ENCODE data around the gene RGS10.
"Not testable (repeated sequence)": the region's sequence is repeated elsewhere in the genome, so short reads cannot be mapped to it uniquely, and the experiment has no call there.

RGS10 gene

DNA sequence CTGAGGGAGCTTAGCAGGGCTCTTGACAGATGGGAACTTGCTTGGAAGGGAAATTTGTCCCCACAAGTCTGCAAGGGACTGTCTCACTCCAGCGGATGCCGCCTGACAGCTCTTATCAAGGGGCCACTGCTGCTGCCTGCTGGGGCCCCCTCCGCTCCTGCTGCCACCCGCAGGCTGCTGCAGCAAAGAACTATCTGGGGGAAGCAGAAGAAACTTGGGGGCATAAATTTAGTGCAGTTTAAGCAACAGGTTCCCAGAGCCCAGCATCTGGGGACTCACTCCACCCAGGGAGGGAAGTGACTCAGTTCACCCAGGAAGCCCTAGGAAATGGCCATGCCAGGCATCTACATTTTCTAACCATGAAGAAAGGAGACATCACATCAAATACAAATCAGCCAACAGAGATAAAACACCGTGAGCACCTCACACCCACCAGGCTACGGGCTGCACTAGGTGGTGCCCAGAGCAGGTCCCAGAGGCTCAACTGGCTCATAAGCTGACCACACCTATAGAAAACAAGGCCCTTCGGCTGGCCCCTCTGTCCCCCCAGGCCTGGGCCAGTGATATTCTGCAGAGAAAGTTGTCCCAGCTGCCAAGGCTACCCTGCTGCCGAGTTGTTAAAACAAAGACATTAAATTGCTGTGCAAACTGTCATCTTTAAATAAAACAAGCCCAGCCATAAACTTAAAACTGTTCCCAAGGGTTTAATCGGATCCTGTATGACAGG, 3.7 kb downstream of the RGS10 start:
- peak; percentile 95 for DNase-seq

DNA sequence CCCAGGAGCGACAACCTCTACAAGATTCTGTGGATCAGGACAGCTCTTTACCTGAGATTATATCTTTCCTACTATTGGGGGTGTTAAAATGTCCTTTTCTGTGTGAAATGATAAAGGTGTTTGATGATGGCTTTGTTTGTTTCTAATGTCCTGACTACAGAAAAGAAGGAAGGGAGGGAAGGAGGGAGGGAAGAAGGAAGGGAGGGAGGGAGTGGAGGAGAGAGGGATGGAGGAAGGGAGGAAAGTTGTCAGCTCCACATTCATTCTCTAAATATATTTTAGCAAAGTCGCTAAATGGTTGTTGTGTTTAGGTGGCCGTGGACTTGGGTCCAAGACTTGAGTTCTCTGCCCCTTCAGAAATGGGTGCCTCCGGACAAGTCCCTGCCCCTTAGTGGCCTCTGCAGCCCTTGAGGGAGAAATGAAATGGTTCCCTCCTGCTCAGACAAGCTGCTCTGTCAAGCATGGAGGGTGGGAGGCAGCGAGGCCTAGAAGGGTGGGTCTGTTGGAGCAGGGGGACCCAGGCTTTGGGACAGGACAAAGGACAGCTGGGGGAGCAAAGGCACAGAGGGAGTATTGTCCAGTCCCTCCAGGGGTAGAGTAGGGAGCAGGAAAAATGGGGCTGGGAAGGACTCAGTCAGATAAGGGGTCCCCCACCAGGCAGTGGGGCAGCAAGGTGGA, 4.4 kb downstream of the RGS10 start:
- DNase-seq = no peak

DNA sequence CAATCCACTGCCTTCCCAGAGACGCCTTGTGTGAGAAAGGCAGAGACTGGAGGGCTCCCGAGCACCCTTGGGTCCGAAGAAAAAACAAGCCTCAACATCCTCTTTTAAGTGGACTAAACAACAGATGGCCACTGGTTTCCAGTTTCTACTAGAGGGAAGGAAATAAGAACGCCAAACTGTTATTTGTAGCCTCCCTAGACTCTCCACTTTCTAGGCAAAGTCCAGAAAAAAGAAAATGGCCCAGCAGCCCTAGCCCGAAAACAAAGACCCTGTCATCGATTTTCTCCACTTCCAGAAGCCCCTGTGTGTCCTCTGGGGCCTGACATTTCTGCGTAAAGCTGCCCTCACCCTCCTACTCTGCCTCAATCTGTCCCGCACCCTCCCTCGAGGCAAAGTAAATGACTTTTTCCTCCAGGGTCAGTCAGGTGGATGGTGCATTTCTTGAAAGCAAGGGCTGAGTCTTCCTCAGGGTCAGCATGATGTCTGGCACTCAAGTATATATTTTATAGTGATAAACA, 6.0 kb downstream of the RGS10 start:
- DNase-seq = no peak

DNA sequence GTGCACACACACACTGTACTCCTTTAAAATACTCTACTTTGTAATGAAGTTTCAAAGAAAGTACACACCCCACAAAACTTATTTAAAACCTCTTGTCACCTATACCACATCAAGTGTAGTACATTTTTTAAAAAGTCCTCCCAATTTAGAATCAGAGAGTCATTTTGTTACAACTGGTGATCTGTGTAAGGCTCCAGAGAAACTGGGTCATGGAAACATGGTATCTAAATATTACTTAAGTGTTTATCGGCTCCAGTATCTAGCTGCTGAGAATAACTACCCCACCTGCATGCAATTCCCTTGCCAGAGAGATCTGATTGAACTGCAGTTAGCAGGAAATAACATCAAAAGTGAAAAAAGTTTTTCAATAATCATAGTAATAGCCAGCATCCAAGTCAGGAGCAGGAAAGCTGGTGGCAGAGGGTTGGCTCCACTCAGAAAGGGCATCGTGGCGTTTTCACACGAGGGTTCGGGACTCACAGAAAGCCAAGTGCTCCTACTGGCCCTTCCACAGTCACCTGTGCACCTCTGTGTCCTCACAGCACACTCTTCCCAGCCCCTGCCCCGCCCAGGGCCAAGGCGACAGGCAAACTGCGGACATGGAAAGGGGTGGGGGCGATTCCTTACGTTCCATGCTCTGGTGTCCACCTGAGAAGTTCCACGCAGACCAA, 6.5 kb downstream of the RGS10 start:
- DNase-seq = no peak

DNA sequence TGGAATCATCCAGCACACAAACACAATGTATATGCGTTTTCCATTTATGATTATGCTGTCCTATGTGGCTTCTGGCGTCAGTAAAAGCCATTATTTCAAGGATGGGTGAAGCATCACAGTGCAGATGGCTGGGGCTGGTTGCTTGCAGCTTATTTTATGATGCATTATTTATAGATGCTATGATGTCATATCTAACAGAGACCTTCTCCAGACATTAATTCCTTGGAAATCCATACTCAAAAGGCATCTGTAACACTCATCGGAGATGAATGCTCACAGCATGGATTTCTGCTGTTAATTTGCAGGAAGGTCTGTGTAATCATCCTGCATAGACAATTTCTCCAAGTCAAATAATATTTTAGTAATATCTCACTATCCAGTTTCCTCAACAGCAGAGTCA, 7.2 kb downstream of the RGS10 start:
- DNase-seq = no peak

DNA sequence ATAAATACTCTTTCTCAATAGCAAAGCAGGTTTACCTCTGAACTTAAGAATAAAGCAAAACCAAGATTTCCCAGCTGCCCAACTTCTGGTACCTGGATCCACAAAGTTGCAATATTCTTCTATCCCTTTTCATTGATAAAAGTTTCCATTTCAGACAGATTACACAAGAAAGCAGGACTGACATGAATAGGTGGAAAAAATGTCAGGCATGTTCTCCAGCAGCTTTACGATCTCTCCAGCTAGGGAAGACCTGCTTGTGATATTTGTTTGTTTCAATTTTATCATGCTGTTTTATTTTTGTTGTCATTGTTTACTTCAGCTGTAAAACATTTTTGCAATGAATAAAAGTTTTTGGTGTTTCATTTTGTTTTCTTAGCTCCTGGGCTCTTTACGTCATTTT, 9.0 kb downstream of the RGS10 start:
- no peak for DNase-seq

DNA sequence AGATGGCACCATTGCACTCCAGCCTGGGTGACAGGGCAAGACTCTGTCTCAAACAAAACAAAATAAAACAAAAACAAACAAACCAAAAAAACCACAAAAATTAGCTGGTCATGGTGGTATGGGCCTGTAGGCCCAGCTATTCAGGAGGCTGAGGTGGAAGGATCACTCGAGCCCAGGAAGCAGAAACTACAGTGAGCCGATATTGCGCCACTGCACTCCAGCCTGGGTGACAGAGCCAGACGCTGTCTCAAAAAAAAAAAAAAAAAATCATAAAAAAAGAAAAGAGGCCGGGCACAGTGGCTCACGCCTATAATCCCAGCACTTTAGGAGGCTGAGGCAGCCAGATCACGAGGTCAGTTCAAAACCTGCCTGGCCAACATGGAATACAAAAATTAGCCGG, 9.7 kb downstream of the RGS10 start:
- not testable (repeated sequence) for DNase-seq

DNA sequence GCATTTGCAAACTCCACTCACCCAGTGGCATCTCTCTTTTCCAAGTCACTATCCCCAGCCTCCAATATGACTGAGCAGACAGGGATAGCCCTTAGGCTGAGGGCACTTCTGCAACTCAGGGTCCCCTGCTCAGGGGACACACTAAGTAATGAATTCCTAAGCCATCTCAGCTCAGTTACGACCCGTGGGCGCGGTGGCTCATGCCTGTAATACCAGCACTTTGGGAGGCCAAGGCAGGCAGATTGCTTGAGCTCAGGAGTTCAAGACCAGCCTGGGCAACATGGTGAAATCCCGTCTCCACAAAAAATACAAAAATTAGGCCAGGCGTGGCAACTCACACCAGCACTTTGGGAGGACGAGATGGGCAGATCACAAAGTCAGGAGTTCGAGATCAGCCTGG, 10.3 kb downstream of the RGS10 start:
- DNase-seq = not testable (repeated sequence)

DNA sequence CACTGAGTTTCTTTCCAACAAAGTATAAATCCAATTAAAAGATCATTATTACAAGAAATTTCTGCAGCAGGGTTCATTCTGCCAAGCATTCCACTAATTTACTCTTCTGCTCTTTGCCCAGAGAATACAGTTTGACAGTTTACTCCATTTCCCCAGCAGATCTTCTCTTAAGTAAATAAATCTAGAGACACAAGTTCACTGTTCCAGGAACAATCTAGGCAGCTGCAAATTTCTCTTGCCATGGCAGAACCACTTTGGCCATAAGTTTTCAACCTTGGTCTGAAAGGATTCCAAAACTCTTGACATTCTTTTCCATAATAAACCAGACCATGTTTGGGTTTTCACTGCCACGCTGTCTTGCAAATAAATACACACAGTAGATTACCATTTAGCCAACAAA, 11.5 kb downstream of the RGS10 start:
- no peak for DNase-seq

DNA sequence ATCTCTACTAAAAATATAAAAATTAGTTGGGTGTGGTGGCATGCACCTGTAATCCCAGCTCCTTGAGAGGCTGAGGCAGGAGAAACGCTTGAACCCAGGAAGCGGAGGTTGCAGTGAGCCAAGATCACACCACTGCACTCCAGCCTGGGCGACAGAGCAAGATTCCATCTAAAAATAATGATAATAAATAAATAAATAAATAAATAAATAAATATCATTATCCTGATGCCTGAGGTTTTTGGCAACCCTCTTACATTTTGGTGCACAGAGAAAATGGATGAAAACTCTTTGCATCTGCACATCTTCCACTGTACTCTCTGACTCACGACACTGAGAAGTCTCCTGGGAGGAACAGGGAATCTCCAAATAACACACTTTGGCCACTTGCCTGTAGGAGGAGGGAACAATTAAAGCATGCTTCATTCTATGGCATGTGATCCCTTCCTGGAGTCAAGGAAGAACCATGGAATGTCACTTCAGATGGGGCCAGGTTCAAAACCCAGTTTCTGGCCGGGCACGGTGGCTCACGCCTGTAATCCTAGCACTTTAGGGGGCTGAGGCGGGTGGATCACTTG, 13.8 kb downstream of the RGS10 start:
- not testable (repeated sequence) for DNase-seq

DNA sequence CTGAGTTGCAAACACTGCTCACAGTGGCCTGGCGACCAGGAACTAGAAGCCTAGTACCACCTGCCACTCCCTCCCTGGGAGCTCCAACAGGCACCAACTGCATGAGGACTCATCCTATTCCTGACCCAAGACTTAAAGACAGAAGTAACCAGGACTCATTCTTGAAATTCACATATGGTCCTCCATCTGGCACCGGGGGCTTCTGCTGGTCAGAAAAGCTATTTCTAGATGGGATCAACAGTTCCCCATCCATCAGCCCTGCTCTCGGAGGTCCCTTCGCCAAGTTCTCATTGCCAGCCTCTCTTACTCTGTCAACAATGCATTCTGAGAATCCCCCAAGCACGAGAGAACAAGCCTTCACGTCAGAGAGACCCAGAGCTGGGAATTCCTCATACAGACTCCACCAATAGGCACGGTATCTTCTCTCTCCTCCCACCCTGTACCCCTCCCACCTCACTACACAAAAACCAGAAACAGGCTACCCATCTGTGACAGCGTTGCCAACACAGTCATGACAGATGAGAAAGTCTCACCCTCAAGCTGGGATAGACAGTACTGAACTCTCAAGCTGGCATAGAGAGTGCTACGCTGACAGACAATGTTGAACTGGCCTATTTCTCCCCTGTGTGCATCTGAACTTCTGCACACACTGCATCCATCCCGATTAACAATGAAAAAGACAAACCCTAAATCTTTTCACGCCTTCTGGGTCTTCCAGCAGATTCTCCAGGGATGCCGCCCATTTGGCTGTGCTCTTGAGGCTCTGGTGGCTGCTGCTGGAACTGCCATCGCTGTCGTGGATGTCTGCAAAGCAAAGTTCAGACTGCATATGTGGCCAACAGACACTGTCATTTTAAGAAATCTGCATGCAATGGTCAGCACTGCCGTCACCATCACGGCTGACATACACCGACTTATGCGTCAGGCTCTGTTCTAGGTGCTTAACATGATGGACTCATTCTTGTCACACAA, 15.6 kb downstream of the RGS10 start:
- no peak for DNase-seq

DNA sequence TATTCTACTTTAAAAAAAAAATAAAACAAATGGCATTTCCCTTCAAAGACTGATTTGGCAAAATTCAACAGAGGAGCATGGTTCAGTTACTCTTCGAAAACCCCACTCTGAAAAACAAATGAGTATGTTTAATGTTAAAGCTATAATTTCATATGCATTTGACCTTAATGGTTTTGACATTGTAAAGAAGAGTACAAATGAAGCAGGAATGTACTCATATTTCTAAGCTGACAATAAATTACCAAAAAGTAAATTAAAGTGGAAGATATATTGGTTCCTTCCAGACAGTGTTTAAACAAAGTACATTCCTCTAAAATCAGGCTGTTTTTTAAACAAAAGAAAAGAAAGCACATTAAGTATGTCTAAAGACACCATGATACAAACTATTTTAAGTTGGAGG, 16.4 kb downstream of the RGS10 start:
- DNase-seq = no peak

DNA sequence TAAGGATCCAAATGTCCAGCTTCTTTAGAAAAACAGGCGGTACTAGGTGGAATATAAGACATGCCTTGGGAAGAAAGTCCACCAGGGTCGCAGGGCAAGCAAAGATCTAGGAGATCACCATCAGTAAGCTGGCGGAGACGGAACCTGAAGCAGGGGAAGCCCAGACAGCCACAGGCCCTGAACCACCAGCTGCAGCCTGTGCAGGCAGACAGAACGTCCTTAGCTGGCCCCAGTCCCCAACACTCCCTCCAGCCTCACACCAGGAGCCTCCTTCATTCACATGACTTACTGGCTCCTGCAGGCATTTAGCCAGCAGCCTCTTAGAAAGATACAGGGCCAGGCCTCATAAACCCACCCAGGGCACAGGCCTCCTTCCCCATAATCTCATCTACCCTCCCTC, 17.4 kb downstream of the RGS10 start:
- no peak for DNase-seq

DNA sequence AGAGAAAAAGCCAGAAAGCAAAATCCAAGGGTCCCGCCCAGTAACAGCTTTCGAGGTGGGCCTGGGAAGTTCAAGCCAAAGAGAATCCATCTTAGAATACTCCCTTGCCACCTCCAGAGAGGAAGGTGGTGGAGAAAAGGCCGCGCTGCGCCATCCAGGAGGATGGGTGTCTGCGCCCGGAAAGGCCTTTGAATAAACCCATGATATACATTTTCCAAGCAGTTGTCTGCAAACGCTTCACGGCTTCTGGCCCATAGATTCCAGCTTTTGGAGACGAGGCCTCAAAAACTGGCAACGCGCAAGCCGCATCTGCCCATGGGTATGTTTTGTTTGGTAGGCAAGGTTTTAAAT, 17.8 kb downstream of the RGS10 start:
- no peak for DNase-seq

DNA sequence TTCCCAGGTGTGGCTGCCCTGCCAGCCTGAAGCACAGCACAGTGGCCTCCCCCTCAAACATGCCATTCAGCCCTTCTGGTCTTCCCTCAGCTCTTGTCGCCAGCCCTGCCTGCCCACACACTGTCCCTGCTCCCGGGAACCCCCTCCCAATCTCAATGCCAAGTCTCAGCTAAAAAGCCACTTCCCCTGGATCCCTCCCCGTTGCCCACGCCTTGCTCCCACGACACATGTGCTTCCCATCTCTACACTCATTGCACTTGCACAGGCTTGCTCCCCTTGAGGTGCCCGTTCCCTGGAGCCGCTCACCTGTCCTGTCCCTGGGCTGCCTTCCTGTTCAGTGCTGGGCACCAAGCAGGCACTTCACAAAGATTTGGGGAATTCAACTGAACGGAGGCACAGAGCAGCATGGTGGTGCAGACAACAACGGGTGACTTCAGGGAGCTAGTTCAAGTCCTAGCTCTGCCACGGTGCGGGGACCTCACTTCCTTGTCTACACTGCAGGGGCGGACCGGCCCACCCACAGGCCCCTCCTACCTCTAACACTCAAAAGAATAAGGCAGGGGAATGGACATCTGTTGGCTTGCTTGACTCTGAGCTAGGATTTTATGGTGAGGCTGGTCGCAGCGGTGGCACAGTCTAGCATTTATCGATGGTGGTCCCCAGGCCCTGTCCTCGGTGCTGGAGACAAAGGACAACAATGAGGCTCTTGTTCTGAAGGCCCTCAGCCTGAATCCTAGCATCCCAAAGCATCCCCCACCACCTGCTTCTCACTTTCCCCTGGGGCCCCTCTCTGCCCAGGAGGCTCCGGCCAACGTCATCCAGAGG, 18.4 kb downstream of the RGS10 start:
- DNase-seq = no peak

DNA sequence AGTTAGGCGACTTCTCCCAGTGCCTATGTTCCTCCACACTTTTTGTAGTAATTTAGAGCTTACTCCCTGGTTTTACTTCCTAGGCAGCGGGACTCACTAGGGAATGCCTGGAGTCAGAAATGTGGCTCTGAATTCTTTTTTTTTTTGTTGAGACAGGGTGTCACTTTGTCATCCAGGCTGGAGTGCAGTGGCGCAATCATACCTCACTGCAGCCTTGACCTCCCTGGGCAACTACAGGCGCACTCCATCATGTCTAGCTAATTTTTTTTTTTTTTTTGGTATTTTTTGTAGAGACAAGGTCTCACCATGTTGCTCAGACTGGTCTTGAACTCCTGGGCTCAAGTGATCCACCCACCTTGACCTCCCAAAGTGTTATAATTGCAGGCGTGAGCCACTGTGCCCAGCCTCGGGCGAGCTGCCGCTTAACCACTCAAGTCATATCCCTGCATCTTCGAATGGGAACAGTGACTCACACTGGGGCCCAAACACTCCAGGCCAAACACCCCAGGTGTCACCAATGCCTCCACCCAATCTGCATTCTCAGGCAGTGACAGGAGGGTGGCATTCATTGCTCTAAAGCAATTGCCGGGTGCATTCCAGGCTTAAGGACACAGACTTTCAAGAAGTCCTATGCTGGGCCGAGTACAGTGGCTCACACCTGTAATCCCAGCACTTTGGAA, 19.6 kb downstream of the RGS10 start:
- no peak for DNase-seq

DNA sequence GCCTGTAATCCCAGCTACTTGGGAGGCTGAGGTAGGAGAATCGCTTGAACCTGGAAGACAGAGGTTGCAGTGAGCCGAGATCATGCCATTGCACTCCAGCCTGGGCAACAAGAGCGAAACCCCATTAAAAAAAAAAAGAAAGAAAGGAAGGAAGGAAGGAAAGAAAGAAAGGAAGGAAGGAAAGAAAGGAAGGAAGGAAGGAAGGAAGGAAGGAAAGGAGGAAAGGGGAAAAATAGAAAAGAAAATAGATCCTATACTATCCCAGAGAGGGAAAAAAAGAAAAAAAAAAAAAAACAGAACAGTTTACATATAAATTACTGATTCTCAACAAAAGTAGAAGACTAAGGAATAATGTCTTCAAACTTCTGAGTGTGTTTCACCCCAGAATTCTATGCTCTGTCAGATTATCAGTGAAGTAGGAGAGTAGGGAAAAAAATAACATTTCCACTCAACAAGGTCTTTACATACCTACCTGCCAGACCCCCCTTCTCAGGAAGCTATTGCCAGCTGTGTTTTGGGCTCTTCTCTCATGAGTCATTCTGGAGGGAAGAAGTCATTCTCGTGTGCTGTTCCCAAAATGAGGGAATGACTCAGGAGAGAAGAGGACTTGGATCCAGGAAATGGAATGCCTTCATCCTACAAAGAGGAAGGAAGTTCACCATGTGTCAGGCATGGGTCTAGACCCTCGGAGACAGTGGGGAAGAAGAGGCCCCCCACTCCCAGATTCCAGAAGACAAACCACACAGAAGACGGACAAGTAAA, 20.9 kb downstream of the RGS10 start:
- DNase-seq = no peak

DNA sequence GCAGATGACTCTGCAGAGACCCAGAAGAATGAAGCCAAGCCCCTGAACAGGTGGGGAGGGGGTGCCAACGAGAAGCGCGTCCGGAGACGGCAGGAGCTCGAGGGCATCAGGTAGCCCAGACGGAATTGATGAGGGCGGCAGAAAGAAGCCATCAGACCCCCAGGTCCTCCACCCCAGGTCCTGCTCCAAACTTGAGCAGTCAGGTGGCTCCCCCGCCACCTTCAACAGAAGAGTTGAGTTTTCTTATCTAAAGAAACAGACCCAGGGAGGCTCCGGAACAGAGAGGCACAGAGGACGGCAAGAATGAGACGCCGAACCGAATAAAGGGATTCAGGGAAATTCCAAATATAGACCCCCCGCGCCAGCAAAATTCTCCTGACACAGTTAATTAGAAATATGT, 22.2 kb downstream of the RGS10 start:
- DNase-seq = peak; percentile 74

DNA sequence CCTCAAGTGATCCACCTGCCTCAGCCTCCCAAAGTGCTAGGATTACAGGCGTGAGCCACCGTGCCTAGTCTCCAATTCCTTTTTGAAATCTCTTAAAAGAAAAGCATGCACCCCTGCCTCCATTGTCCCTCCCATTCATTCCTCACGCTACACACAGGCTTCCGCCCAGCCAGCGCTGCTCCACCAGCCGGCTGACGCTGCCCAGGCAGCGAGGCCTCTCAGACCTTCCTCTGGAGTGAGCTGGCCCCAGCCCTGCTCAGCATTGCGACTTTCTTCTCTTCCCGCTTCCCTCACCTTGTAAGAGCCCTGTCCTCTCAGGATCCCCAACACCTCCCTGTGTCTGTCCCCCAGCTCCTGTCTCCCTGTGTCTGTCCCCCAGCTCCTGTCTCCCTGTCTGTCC, 23.6 kb downstream of the RGS10 start:
- DNase-seq = no peak

DNA sequence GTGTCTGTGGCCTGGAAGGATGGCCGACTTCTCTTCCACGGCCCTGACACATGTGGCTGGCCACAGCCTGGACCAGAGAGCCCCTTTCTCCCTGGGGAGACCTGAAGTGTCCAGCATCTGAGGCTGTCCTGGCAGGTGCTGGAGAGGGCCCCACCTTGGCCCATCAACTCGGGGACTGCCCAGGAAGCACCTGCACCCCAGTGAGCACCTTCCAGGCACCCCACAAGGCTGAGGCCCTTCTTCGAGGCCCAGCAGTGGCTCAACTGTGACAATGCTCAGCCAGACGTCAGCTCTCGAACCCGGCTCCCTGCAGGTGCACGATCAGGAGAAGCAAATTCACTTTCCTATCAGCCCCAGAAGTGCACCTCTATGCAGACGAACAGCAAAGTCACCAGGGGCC, 24.3 kb downstream of the RGS10 start:
- DNase-seq = no peak
